ENCODE results near the gene NTHL1. TPM values are rescaled to one million over a fixed set of nuclear protein-coding genes. Genes with fewer than 3 reads are reported as not detected.

NTHL1 gene
- total RNA-seq, 4 donors from 2014 or later, result 7.8 to 26.0 (median 10.0) TPM

DNA sequence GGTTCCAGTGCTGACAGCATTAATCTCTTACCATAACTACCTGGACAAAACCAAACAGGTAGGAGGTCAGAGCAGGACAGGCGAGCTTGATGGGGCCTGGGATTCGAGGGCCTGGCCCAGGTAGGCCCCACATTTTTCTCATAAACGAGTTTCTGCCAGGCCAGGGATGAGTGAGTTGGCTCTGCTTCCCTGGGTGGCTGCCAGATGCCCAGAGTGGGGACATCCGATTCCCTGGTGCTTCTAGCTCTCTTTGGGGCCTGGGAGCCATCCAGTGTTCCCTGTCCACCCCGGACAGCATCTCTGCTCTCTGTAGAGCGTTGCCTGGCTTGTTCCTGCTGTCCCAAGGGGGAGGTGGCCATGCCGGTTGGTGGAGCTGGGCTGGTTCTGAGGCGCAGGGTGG, 25.3 kb upstream of the NTHL1 start:
- Histone ChIP-seq H3K27me3 (no peaks in the 10 kb centered on the region), H3K36me3 (peaks cover 27 to 100% (median 33%) of the 10 kb centered on the region in 3 donors), H3K4me3 (no peak overlapping the region), H3K9me3 (no peaks in the 10 kb centered on the region), H3K27ac (no peak overlapping the region), H3K4me1 (no peaks in the 10 kb centered on the region)
- no peak for DNase-seq
- no peak for TF ChIP-seq POLR2A (IDR thresholded peaks at IDR 0.05)
- no peak for TF ChIP-seq CTCF (IDR thresholded peaks at IDR 0.05)
- intact Hi-C loops (cut with DNase I), result no loop called here
- 69 to 100% methylated on average over 2 to 6 of the region's 8 CpGs for WGBS, 2 donors

DNA sequence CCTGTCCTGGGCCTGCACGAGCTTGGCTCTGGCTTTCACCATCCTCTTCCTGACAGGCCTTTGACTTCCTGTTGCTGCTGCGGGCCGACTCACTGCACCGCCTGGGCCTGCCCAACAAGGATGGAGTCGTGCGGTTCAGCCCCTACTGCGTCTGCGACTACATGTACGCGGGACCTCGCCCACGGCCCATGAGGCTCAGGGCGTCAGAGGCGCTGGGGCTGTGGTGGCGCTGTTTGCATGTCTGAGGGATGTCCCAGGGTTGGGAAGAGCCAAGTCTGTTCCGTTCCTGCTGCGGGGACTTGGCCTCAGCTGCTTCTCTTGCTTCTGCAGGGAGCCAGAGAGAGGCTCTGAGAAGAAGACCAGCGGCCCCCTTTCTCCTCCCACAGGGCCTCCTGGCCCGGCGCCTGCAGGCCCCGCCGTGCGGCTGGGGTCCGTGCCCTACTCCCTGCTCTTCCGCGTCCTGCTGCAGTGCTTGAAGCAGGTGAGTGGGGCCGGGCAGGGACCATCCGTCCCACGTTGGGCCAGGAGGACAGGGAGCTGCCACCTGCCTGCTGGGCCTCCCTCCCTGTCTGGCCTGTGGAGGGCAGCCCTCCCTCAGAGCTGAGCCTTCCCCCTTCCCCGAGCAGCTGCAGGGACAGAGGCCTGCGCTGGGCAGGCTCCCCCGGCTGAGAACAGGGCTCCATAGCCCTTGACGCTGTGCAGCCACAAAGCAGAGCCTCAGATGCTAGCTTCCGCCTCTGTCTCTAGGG, 24.0 kb upstream of the NTHL1 start:
- H3K4me3 ChIP-seq, result no peak overlapping the region
- DNase-seq, result no peak
- intact Hi-C loops (cut with DNase I), result no loop called here
- no peaks in the 10 kb centered on the region for H3K9me3 ChIP-seq
- no peaks in the 10 kb centered on the region for H3K27me3 ChIP-seq
- peaks cover 24 to 100% (median 28%) of the 10 kb centered on the region in 3 donors for H3K36me3 ChIP-seq
- no peaks in the 10 kb centered on the region for H3K4me1 ChIP-seq
- TF ChIP-seq CTCF (IDR thresholded peaks at IDR 0.05), result no peak
- TF ChIP-seq POLR2A (IDR thresholded peaks at IDR 0.05), result no peak
- H3K27ac ChIP-seq, result no peak overlapping the region
- WGBS, 2 donors, result 86% methylated on average over 4 of the region's 34 CpGs; no CpG with 5 or more reads in 1 of the 2 donors

GRCh38 chr16:2070576-2071453, 23.2 kb upstream of the NTHL1 start:
- WGBS, 2 donors, result 81 to 86% methylated on average over 4 to 17 of the region's 29 CpGs

DNA sequence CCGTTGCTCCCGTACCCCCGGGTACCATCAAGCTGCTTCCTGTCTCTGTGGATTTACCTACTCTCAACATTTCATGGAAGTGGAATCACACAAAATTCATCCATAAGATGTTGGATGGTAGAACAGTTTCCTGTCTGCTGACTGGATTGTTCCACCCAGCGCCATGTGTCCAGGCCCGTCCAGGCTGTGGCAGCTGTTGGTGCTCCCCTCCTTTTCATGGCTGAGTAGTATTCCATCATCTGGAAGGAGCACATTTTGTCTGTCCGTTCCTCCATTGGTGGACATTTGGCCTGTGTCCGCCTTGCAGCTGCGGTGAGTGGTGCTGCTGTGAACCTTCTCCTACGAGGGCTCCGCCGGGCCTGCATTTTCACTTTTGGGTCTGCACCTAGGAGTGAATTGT, 18.5 kb upstream of the NTHL1 start:
- no peaks in the 10 kb centered on the region for H3K27me3 ChIP-seq
- no peaks in the 10 kb centered on the region for H3K9me3 ChIP-seq
- 94 to 96% methylated on average over 11 of the region's 11 CpGs for WGBS, 2 donors
- TF ChIP-seq POLR2A (IDR thresholded peaks at IDR 0.05) (no peak), CTCF (IDR thresholded peaks at IDR 0.05) (no peak)
- H3K4me3 ChIP-seq, result no peak overlapping the region
- DNase-seq, result no peak
- H3K27ac ChIP-seq, result no peak overlapping the region
- H3K36me3 ChIP-seq, result peaks cover 13 to 100% (median 34%) of the 10 kb centered on the region in 3 donors
- intact Hi-C loops (cut with DNase I), result no loop called here
- H3K4me1 ChIP-seq, result no peaks in the 10 kb centered on the region

More at GRCh38 chr16:2070576-2071453, 23.2 kb upstream of the NTHL1 start:
- H3K4me3 ChIP-seq, result no peak overlapping the region
- H3K4me1 ChIP-seq, result no peaks in the 10 kb centered on the region
- peaks cover 22 to 100% (median 28%) of the 10 kb centered on the region in 3 donors for H3K36me3 ChIP-seq
- H3K27me3 ChIP-seq, result no peaks in the 10 kb centered on the region
- no peak for TF ChIP-seq POLR2A (IDR thresholded peaks at IDR 0.05)
- no peak for TF ChIP-seq CTCF (IDR thresholded peaks at IDR 0.05)
- H3K27ac ChIP-seq, result no peak overlapping the region
- no peak for DNase-seq
- intact Hi-C loops (cut with DNase I), result no loop called here
- no peaks in the 10 kb centered on the region for H3K9me3 ChIP-seq
